ENCODE results near the gene MROH9. TPM values are rescaled to one million over a fixed set of nuclear protein-coding genes. Genes with fewer than 3 reads are reported as not detected.
A peak's percentile ranks its signal among the peaks of the same experiment; 100 is the strongest.

The MROH9 gene
- total and polyA plus RNA-seq, 7 donors = not detected

DNA sequence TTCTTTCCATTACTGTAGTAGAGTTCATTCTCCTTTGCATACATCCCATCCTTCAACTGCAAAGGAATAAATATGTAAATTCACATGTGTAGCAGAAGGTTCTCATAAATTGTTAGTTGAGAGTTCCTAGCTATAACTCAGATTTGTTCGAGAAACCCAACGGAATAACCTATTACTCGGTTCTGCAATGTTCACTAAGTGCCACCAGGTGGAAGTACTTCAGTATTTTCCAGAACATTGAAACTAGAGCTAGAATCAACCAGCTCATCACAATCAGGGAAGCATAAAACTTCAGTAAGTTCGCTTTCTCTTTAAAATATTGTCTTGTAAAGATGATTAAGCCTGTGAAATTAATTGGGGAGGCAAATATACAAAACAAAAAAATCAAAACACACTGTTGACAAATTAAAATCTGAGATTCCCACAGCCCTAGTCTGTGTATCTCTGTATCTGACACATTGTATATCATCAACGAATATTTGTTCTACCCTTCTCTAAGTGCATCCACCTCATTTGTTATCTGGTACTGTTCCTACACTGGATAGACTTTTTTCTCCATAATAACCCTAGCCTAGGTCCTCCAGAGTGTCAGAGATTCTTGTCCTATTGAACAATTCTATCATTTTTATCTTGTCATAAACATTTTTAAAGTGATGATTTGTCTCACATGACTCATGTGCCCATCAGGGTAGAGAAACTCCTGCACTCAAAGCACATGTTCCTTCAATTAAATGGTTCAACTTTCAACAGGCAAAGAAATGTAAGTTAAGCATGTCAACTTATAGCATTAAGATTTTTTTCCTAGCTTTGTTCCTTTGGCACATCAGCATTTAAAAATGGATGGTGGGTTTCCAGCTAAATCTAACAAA is 31.9 kb downstream of the MROH9 start:
- no peak overlapping the region for H3K4me3 ChIP-seq
- intact Hi-C loops (cut with DNase I) = loop anchor here (2.0 kb wide), 2 partner anchors 260 to 348 kb away; partner anchors contain the start of gene FMO4
- WGBS, 2 donors = 18 to 25% methylated on average over 5 of the region's 5 CpGs
- no peak for DNase-seq
- no peaks in the 10 kb centered on the region for H3K27me3 ChIP-seq
- TF ChIP-seq EP300 (IDR thresholded peaks at IDR 0.05) = no peak
- TF ChIP-seq, protein P1, sequence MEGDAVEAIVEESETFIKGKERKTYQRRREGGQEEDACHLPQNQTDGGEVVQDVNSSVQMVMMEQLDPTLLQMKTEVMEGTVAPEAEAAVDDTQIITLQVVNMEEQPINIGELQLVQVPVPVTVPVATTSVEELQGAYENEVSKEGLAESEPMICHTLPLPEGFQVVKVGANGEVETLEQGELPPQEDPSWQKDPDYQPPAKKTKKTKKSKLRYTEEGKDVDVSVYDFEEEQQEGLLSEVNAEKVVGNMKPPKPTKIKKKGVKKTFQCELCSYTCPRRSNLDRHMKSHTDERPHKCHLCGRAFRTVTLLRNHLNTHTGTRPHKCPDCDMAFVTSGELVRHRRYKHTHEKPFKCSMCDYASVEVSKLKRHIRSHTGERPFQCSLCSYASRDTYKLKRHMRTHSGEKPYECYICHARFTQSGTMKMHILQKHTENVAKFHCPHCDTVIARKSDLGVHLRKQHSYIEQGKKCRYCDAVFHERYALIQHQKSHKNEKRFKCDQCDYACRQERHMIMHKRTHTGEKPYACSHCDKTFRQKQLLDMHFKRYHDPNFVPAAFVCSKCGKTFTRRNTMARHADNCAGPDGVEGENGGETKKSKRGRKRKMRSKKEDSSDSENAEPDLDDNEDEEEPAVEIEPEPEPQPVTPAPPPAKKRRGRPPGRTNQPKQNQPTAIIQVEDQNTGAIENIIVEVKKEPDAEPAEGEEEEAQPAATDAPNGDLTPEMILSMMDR (IDR thresholded peaks at IDR 0.05) = peak in 3 of 4 experiments; percentile 36 to 56 (median 50)
- no peaks in the 10 kb centered on the region for H3K9me3 ChIP-seq
- no peaks in the 10 kb centered on the region for H3K36me3 ChIP-seq
- no peak overlapping the region for H3K27ac ChIP-seq
- H3K4me1 ChIP-seq = peaks cover 0 to 5% (median 0%) of the 10 kb centered on the region in 4 donors

GRCh38 chr1:170970256-170970655 is 34.9 kb downstream of the MROH9 start:
- peaks cover 0 to 5% (median 0%) of the 10 kb centered on the region in 4 donors for H3K4me1 ChIP-seq
- no peaks in the 10 kb centered on the region for H3K36me3 ChIP-seq
- intact Hi-C loops (cut with DNase I) = no loop called here
- H3K27ac ChIP-seq = no peak overlapping the region
- TF ChIP-seq POLR2A (IDR thresholded peaks at IDR 0.05) (no peak), EP300 (IDR thresholded peaks at IDR 0.05) (no peak), POLR2AphosphoS5 (IDR thresholded peaks at IDR 0.05) (no peak)
- TF ChIP-seq, protein P1 (IDR thresholded peaks at IDR 0.05) = no peak
- H3K9me3 ChIP-seq = no peaks in the 10 kb centered on the region
- 77 to 83% methylated on average over 3 of the region's 3 CpGs for WGBS, 2 donors
- H3K27me3 ChIP-seq = no peaks in the 10 kb centered on the region
- H3K4me3 ChIP-seq = no peak overlapping the region
- DNase-seq = no peak

DNA sequence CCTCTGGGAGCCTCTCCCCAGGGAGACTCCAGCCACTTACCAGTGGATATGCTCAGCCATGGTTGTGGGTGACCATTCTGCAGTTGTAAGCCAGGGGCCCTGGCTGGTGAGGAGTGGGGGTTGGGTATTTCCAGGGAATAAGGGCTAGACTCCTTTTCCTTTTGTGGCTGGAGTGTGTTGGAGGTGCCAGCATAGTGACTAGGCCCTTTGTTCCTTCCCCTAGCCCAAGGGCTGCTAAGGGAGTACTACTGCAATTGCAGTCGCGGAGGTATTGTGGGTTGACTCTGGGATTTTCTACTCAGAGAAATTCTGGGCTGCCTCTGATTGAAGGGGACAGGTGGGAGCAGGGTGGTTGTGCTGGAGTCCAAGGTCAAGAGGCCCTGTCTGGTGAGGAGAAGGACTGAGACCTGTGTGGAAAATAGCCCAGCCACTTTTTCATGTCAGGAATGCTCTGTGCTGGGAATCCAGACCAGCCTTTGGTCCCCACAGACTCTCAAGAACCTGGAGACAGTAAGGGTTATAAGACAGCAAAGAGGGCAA is 43.1 kb downstream of the MROH9 start:
- H3K27me3 ChIP-seq = no peaks in the 10 kb centered on the region
- H3K27ac ChIP-seq = no peak overlapping the region
- no peak for DNase-seq
- no peaks in the 10 kb centered on the region for H3K9me3 ChIP-seq
- no peak for TF ChIP-seq EP300 (IDR thresholded peaks at IDR 0.05)
- TF ChIP-seq POLR2A (IDR thresholded peaks at IDR 0.05) = no peak
- TF ChIP-seq, protein P1 (IDR thresholded peaks at IDR 0.05) = no peak
- TF ChIP-seq POLR2AphosphoS5 (IDR thresholded peaks at IDR 0.05) = no peak
- WGBS, 2 donors = 94 to 95% methylated on average over 2 of the region's 2 CpGs
- no peak overlapping the region for H3K4me3 ChIP-seq
- intact Hi-C loops (cut with DNase I) = no loop called here
- no peaks in the 10 kb centered on the region for H3K4me1 ChIP-seq
- no peaks in the 10 kb centered on the region for H3K36me3 ChIP-seq

GRCh38 chr1:170985406-170985805 is 50.1 kb downstream of the MROH9 start:
- Histone ChIP-seq H3K27me3 (no peaks in the 10 kb centered on the region), H3K4me3 (no peak overlapping the region), H3K4me1 (no peaks in the 10 kb centered on the region), H3K9me3 (no peaks in the 10 kb centered on the region), H3K27ac (no peak overlapping the region), H3K36me3 (no peaks in the 10 kb centered on the region)
- 80 to 86% methylated on average over 1 of the region's 1 CpG for WGBS, 2 donors
- intact Hi-C loops (cut with DNase I) = no loop called here
- DNase-seq = no peak
- TF ChIP-seq EP300 (IDR thresholded peaks at IDR 0.05) (no peak), POLR2A (IDR thresholded peaks at IDR 0.05) (no peak), POLR2AphosphoS5 (IDR thresholded peaks at IDR 0.05) (no peak)
- TF ChIP-seq, protein P1 (IDR thresholded peaks at IDR 0.05) = no peak

Measured in sigmoid colon (tissue), 7 donors.